ENCODE measurements around the gene ACIN1. TPM values are rescaled to one million over a fixed set of nuclear protein-coding genes. Genes with fewer than 3 reads are reported as not detected.

ACIN1 gene
- total and polyA plus RNA-seq, 2 of the 13 experiments (the other 11 are each of a cell fraction or from before 2014, with no cell fraction given) = 165 to 183 TPM

- no peak; the same call in 1 of the 2 replicates for TF ChIP-seq ZHX2 (IDR thresholded peaks at IDR 0.05; ENCODE audit: low read depth)
- peak; percentile 57; the same call in 1 of the 2 replicates for TF ChIP-seq ZHX2 (CRISPR knock-in tag; IDR thresholded peaks at IDR 0.05; ENCODE audit: borderline replicate concordance)
- TF ChIP-seq SNRNP70 (IDR thresholded peaks at IDR 0.05; ENCODE audit: low read depth, low read length) = no peak
- TF ChIP-seq ZNF687 (CRISPR knock-in tag; IDR thresholded peaks at IDR 0.05) = peak; percentile 90
- TF ChIP-seq ZNF253 (CRISPR knock-in tag; IDR thresholded peaks at IDR 0.05; ENCODE audit: borderline replicate concordance) = 0 out of 2 replicates have a peak, but pooled peaks have one; percentile 31
- no peak for TF ChIP-seq ZNF7 (CRISPR knock-in tag; IDR thresholded peaks at IDR 0.05)
- TF ChIP-seq U2AF2 (IDR thresholded peaks at IDR 0.05; ENCODE audit: low read depth, low read length) = no peak
- TF ChIP-seq NR1H2 (CRISPR knock-in tag; IDR thresholded peaks at IDR 0.05; ENCODE audit: borderline replicate concordance, low read depth) = no peak
- no peak for TF ChIP-seq ZNF639 (CRISPR knock-in tag; conservative IDR thresholded peaks at IDR 0.05)
- TF ChIP-seq ETV5 (CRISPR knock-in tag; IDR thresholded peaks at IDR 0.05; ENCODE audit: borderline replicate concordance) = no peak
- TF ChIP-seq MTERF4 (CRISPR knock-in tag; IDR thresholded peaks at IDR 0.05) = peak; percentile 26; the same call in 1 of the 2 replicates
- no peak; the same call in 1 of the 2 replicates for TF ChIP-seq ZNF234 (CRISPR knock-in tag; conservative IDR thresholded peaks at IDR 0.05)
- no peak for TF ChIP-seq ELF1 (CRISPR knock-in tag; IDR thresholded peaks at IDR 0.05)
- TF ChIP-seq TGIF2 (CRISPR knock-in tag; IDR thresholded peaks at IDR 0.05) = no peak
Observed at GRCh38 chr14:23009939-23010726, 84.8 kb downstream of the ACIN1 start, which contains the start of gene C14orf93 (continued).

All from HepG2 (cell line).